CD14-positive monocyte (primary cell): ENCODE results near the gene SEC16A. TPM values are rescaled to one million over a fixed set of nuclear protein-coding genes. Genes with fewer than 3 reads are reported as not detected.

Experiments
- DNase-seq, 3 donors: peaks; one replicate each; pipeline ENCODE4 v3.0.0-alpha.2; 2011 to 2022
- H2AFZ ChIP-seq: 2 replicates; pipeline ENCODE4 v1.6.0; 2012; ENCODE audit warnings: mild to moderate bottlenecking, low read depth, low read length, inconsistent platforms; ENCODE audit not compliant: insufficient read depth, poor library complexity, severe bottlenecking
- H3K27ac ChIP-seq, 2 donors: 1 replicate in 1 of 2; 2 replicates in 1 of 2; pipeline ENCODE4 v1.5.1; 2012 to 2013; ENCODE audit warnings: low read length in 2 of 2, control low read depth in 1 of 2, inconsistent platforms in 1 of 2, low read depth in 1 of 2, mild to moderate bottlenecking in 1 of 2
- H3K27me3 ChIP-seq, 2 donors: one replicate each; pipeline versions ENCODE4 v1.6.0 to v1.6.1; 2011 to 2013; ENCODE audit warnings: low read length in 2 of 2; ENCODE audit not compliant: control insufficient read depth in 2 of 2, insufficient read depth in 2 of 2
- H3K36me3 ChIP-seq, 2 donors: replicated peaks in 1 of 2; 1 replicate in 1 of 2; 2 replicates in 1 of 2; pipeline versions ENCODE4 v1.5.1 to v1.6.1; 2012 to 2013; ENCODE audit warnings: low read length in 2 of 2, control low read depth in 1 of 2, inconsistent platforms in 1 of 2, mild to moderate bottlenecking in 1 of 2; ENCODE audit not compliant: insufficient read depth in 2 of 2, control insufficient read depth in 1 of 2
- H3K4me1 ChIP-seq, 2 donors: 1 replicate in 1 of 2; 2 replicates in 1 of 2; pipeline versions ENCODE4 v1.5.1 to v1.6.1; 2012 to 2013; ENCODE audit warnings: low read length in 2 of 2, control low read depth in 1 of 2, inconsistent platforms in 1 of 2, mild to moderate bottlenecking in 1 of 2, moderate library complexity in 1 of 2; ENCODE audit not compliant: insufficient read depth in 2 of 2, control insufficient read depth in 1 of 2
- H3K4me2 ChIP-seq: replicated peaks from 2 replicates; pipeline ENCODE3; 2012; ENCODE audit warnings: low read length, moderate library complexity, mild to moderate bottlenecking; ENCODE audit not compliant: poor library complexity, severe bottlenecking; ENCODE audit errors: extremely low read depth
- H3K4me3 ChIP-seq, 3 experiments: fragments of 200-600 bp in 1 of 3; sonication (generic) in 1 of 3; replicated peaks in 1 of 3; 1 replicate in 2 of 3; 2 replicates in 1 of 3; pipeline ENCODE4 v1.5.1; 2011 to 2013; ENCODE audit warnings: low read length in 3 of 3, mild to moderate bottlenecking in 3 of 3, control low read depth in 2 of 3, low read depth in 2 of 3, inconsistent platforms in 1 of 3, moderate library complexity in 1 of 3
- H3K79me2 ChIP-seq: 2 replicates; pipeline ENCODE4 v1.6.0; 2012; ENCODE audit warnings: mild to moderate bottlenecking, control low read depth, inconsistent platforms, low read length, moderate library complexity; ENCODE audit not compliant: insufficient read depth
- H3K9ac ChIP-seq: 2 replicates; pipeline ENCODE4 v1.6.0; 2017; ENCODE audit warnings: low read length, mild to moderate bottlenecking; ENCODE audit not compliant: insufficient read depth, poor library complexity, severe bottlenecking
- H3K9me3 ChIP-seq, 2 donors: replicated peaks in 1 of 2; 1 replicate in 1 of 2; 2 replicates in 1 of 2; pipeline versions ENCODE4 v1.5.1 to v1.6.1; 2012 to 2013; ENCODE audit warnings: low read length in 2 of 2, control low read depth in 1 of 2; ENCODE audit not compliant: control insufficient read depth in 1 of 2, insufficient read depth in 1 of 2
- H4K20me1 ChIP-seq: 2 replicates; pipeline ENCODE4 v1.6.0; 2012; ENCODE audit warnings: mild to moderate bottlenecking, low read length, control low read depth, moderate library complexity; ENCODE audit not compliant: insufficient read depth
- H3K27ac Mint-ChIP-seq, 7 donors: one replicate each; pipeline ENCODE4 v1.8.0; 2020; ENCODE audit warnings: mild to moderate bottlenecking in 7 of 7, mixed read lengths in 7 of 7, moderate library complexity in 6 of 7, inconsistent platforms in 2 of 7
- H3K27me3 Mint-ChIP-seq, 3 donors: one replicate each; pipeline ENCODE4 v1.8.0; 2021 to 2022; ENCODE audit warnings: low read depth in 3 of 3, mild to moderate bottlenecking in 3 of 3, mixed read lengths in 3 of 3, moderate library complexity in 3 of 3, inconsistent platforms in 1 of 3
- H3K36me3 Mint-ChIP-seq, 2 donors: one replicate each; pipeline ENCODE4 v1.8.0; 2020; ENCODE audit warnings: mixed read lengths in 2 of 2, inconsistent platforms in 1 of 2, mild to moderate bottlenecking in 1 of 2
- H3K4me1 Mint-ChIP-seq: one replicate; pipeline ENCODE4 v1.8.0; 2020; ENCODE audit warnings: mild to moderate bottlenecking, mixed read lengths
- H3K4me3 Mint-ChIP-seq, 2 donors: one replicate each; pipeline ENCODE4 v1.8.0; 2020; ENCODE audit warnings: mild to moderate bottlenecking in 2 of 2, mixed read lengths in 2 of 2, moderate library complexity in 1 of 2
- H3K9me3 Mint-ChIP-seq, 7 donors: one replicate each; pipeline ENCODE4 v1.8.0; 2020 to 2022; ENCODE audit warnings: mixed read lengths in 7 of 7, mild to moderate bottlenecking in 6 of 7, moderate library complexity in 6 of 7, inconsistent platforms in 2 of 7
- CTCF ChIP-seq: fragments of 200-600 bp; IDR thresholded peaks from one replicate; pipeline ENCODE4 v1.8.0; 2022; ENCODE audit warnings: antibody characterized with exemption, mild to moderate bottlenecking
- WGBS: methylation state at CpG from one replicate; pipeline ENCODE4 v1.1.5; 2013; ENCODE audit warnings: missing lambda C conversion rate; ENCODE audit not compliant: insufficient coverage; 5-methylcytosine and 5-hydroxymethylcytosine counted together
- intact Hi-C, 2 donors: fragments of 100-400 bp; cut with micrococcal nuclease; formaldehyde crosslinking; loops; one replicate each; pipeline versions ENCODE4 v1.15.0 to v1.15.1; 2023
- polyA plus RNA-seq, 3 donors: library from polyadenylated mRNA; depleted of rRNA in 1 of 3; unstranded in 2 of 3; stranded (reverse) in 1 of 3; fragments of 300-500 nt in 2 of 3; fragments of >200 nt in 1 of 3; fragmentation: Illumina TruSeq in 2 of 3; gene quantifications; 1 replicate in 2 of 3; 2 replicates in 1 of 3; pipeline ENCODE4 v1.2.3, GENCODE V29; 2012 to 2021

SEC16A gene
- polyA plus RNA-seq, 3 donors = 11.1 to 36.8 (median 19.1) TPM

- peak overlapping the region; percentile 46 for H2AFZ ChIP-seq
- peak overlapping the region; percentile 44 to 72 (median 45) for H3K4me3 ChIP-seq
- no peak for TF ChIP-seq CTCF
- peaks cover 50% of the 10 kb centered on the region for H4K20me1 ChIP-seq
- under 1% methylated on average over 63 of the region's 63 CpGs for WGBS
- intact Hi-C loops = loop anchor here in 1 of 2 donors (2.0 to 10.0 kb wide), 3 partner anchors 119 to 307 kb away; partner anchors contain the start of genes DNLZ and TMEM141
- peaks cover 5 to 17% of the 10 kb centered on the region in 2 donors for H3K36me3 ChIP-seq
- H3K9ac ChIP-seq = peak overlapping the region; percentile 85
- Mint-ChIP-seq H3K4me3 (peak overlapping the region; percentile 76 to 92), H3K27ac (peak overlapping the region; percentile 93 to 99 (median 98)), H3K9me3 (no peaks in the 10 kb centered on the region), H3K27me3 (peaks cover 0 to 9% (median 9%) of the 10 kb centered on the region in 3 donors), H3K36me3 (peaks cover 7 to 16% of the 10 kb centered on the region in 2 donors), H3K4me1 (peaks cover 17% of the 10 kb centered on the region)
- peak; percentile 91 to 96 (median 94) for DNase-seq
- H3K27ac ChIP-seq = peak overlapping the region; percentile 98
- peaks cover 41% of the 10 kb centered on the region for H3K79me2 ChIP-seq
- no peaks in the 10 kb centered on the region for H3K9me3 ChIP-seq
- H3K4me1 ChIP-seq = peaks cover 26 to 39% of the 10 kb centered on the region in 2 donors
- H3K27me3 ChIP-seq = peaks cover 0 to 4% of the 10 kb centered on the region in 2 donors
- peak overlapping the region; percentile 88 for H3K4me2 ChIP-seq
Observed at GRCh38 chr9:136483589-136484152, 831 bp upstream of the SEC16A start.

- H3K27me3 Mint-ChIP-seq = peaks cover 0 to 3% (median 0%) of the 10 kb centered on the region in 3 donors
- Histone ChIP-seq H3K27me3 (peaks cover 0 to under 1% of the 10 kb centered on the region in 2 donors), H3K9ac (peak overlapping the region; percentile 99), H3K27ac (peak overlapping the region; percentile 72 to 98), H3K4me2 (peak overlapping the region; percentile 81), H3K36me3 (peaks cover 14 to 32% of the 10 kb centered on the region in 2 donors), H3K79me2 (peaks cover 56% of the 10 kb centered on the region), H2AFZ (peak overlapping the region; percentile 54), H3K4me1 (peaks cover 26 to 39% of the 10 kb centered on the region in 2 donors), H3K9me3 (no peaks in the 10 kb centered on the region), H4K20me1 (peaks cover 65% of the 10 kb centered on the region), H3K4me3 (peak overlapping the region; percentile 75 to 93 (median 92))
- peaks cover 17 to 31% of the 10 kb centered on the region in 2 donors for H3K36me3 Mint-ChIP-seq
- H3K27ac Mint-ChIP-seq = peak overlapping the region; percentile 92 to 97 (median 95)
- under 1% methylated on average over 35 of the region's 39 CpGs for WGBS
- peak overlapping the region; percentile 84 to 92 for H3K4me3 Mint-ChIP-seq
- no peak for TF ChIP-seq CTCF
- no peaks in the 10 kb centered on the region for H3K9me3 Mint-ChIP-seq
- peak; percentile 42 to 61 (median 61) for DNase-seq
- intact Hi-C loops = loop anchor here in 1 of 2 donors (2.0 to 10.0 kb wide), 3 partner anchors 117 to 309 kb away; partner anchors contain the start of genes DNLZ and TMEM141
- H3K4me1 Mint-ChIP-seq = peaks cover 15% of the 10 kb centered on the region
Observed at GRCh38 chr9:136482046-136482792, 621 bp downstream of the SEC16A start.
